HG02970 (cell line): Measurements from ENCODE around the gene PLPP3.

Source experiments
- ATAC-seq: cut with Tn5 transposase; IDR thresholded peaks from one replicate; pipeline ENCODE4 v1.9.1; 2021; ENCODE audit warnings: mild to moderate bottlenecking, moderate library complexity, moderate number of reproducible peaks; ENCODE audit not compliant: unreplicated experiment, low FRiP score

The PLPP3 gene

GRCh38 chr1:56527548-56528302 is 51.6 kb downstream of the PLPP3 start:
- no peak for ATAC-seq

- ATAC-seq = peak; percentile 67
These were observed 52.7 kb downstream of the PLPP3 start for GRCh38 chr1:56526571-56527174.

GRCh38 chr1:56525489-56526041 is 53.8 kb downstream of the PLPP3 start:
- ATAC-seq = peak; percentile 80

- no peak for ATAC-seq
These were observed 55.1 kb downstream of the PLPP3 start for GRCh38 chr1:56524263-56524662.

DNA sequence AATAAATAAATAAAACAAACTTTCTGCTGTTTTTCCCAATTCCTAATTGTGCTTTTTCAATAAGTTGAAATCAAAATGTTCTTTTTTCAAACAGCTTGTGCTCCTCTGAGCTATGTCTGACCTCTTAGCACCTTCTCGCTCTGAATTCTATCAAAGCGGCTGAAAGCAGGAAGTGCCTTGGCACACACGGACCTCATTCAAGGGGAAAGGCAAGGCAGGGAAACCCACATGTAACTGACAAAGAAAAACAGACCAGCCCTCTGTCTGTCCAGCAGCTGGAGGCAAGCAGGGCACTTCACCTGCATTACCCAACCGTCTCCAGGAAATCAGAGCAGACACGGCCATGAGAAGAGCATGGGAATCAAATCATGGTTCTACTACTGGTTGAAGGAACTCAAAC is 56.7 kb downstream of the PLPP3 start:
- no peak for ATAC-seq

DNA sequence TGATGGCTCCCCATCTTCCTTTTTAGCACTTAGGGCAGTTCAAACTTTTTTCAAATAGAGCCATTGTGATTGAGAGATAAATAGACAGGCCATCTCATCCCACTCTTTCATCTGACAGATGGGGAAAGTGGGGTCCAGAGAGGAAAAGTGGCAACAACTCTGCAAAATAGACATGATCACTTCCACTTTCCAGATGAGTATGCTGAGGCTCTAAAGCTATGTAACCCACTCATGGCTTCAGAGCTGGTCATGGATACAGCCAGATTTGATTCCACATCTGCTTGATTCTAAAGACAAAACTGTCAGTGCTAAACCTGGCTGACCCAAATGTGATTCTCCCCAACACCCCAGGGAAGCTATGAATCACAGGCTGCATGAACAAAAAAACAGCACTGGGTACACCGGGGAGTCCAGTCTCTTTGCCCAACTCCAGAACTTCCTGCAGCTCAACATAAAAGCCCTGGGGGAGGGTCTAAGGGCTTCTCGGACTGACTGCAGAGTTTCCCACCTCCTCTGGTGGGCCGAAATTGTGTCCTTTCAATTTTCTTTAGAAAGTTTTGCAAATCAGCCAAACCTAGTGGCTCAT is 59.3 kb downstream of the PLPP3 start:
- ATAC-seq = no peak

GRCh38 chr1:56517404-56518130 is 61.8 kb downstream of the PLPP3 start:
- ATAC-seq = no peak

- peak; percentile 86 for ATAC-seq
These were observed 62.7 kb downstream of the PLPP3 start for GRCh38 chr1:56516539-56517252.

DNA sequence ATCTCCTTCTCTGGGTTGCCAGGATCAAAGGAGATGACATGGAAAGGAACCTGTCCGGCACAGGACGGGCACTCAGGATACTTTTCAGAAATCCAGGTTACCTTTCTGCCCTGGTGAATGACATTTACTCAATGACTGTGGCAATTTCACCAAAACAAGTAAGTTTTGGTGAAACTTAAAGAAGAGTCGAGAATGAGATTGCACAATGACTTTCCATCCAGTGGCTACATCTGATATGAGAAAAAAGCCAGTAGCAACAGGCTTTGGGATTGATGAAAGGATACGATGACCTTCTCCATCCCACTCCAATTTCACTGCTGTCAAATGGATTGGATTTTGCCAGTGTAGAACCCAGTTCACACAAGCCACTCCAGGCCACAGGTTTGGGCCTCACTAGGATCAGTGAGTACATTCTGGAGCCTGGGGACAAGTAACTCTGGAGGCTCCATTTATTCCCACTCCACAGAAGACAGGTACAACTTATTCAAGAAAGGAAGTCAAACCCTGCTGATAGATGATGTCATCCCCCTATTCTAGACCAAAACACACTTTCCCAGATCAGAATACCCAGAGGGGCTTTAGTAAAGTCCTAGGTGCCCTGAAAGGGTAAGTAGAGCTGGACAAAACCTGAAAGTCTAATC is 63.3 kb downstream of the PLPP3 start:
- ATAC-seq = no peak

GRCh38 chr1:56512724-56513494 is 66.5 kb downstream of the PLPP3 start:
- no peak for ATAC-seq

DNA sequence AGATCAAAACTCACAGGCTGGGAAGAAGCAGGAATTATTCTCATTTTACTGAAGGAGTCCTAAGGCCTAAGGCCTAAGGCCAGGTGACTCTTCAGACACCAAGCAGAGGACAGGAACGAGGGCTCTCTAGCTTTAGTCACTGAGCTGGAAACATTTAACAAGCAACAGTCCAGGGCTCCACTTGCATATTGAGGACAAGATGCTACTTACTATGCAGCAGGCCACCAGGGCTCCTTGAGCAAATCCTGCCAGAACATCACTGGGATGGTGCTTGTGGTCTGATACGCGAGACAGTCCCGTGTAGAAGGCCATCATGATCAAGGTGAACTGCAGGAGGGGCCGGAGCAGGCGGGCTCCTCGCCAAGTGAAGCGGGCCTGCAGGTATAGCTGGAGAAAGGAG is 67.6 kb downstream of the PLPP3 start:
- ATAC-seq = no peak

DNA sequence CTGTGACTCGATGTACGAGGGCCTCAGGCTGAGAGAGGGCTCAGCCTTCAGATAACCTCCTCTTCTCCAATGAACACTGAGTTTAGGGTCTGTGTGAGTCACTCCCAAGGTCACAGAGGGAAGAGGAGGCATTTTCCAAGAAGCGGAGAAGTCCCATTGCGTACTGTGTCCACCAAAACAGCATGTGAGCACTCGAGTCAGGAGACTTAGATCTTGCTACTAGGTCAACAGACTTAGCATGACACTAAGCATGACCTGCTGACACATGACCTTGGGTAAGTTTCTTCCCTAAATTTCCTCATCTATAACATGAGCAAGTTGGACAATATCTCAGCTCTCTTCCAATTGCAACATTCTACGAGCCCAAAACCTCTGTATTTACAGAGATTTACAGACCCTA is 68.0 kb downstream of the PLPP3 start:
- no peak for ATAC-seq

DNA sequence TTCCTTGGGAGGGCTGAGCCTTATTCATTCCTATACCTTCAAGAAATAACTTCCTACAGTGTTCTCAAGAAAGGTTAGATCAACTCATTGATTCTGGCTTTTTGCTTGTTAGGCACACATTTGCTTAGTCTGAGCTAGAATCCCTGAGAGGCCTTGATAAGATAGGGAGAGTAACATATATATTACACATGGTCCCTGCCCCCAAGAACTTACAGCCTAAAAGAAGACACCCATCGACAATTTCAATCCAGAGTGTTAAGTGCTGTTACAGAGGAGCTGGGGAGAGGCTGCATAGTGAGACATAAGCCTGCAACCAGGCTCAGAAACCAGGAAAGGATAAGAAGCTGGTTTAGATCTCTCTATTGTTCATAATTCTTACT is 68.7 kb downstream of the PLPP3 start:
- no peak for ATAC-seq

GRCh38 chr1:56509713-56510641 is 69.4 kb downstream of the PLPP3 start:
- no peak for ATAC-seq

- ATAC-seq = no peak
These were observed 70.8 kb downstream of the PLPP3 start for GRCh38 chr1:56508523-56508983.

DNA sequence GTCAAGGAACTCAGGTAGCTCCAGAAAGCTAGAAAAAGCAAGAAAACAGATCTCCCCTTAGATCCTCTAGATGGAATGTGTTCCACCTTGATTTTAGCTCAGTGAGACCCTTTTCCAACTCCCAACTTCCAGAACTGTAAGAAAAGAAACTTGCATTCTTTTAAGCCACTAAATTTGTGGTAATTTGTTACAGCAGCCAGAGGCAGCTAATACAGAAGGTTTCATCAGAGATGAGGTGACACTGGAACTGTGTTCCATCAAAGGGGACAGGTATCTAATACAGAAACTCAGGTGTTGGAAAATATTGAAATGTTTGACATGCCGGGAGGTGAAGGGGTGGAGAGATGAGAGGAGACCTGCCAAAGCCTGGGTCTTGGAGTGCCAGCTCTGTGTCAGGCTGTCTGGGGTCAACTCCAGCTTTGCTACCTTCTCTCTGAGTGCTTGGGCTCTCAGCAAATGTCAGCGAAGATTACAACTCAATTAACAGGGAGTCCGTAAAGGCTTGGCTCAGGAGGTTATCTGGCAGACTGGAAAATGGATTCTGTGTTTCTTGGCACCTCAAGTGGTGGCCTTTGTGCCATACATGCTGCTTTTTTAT is 71.3 kb downstream of the PLPP3 start:
- ATAC-seq = no peak

DNA sequence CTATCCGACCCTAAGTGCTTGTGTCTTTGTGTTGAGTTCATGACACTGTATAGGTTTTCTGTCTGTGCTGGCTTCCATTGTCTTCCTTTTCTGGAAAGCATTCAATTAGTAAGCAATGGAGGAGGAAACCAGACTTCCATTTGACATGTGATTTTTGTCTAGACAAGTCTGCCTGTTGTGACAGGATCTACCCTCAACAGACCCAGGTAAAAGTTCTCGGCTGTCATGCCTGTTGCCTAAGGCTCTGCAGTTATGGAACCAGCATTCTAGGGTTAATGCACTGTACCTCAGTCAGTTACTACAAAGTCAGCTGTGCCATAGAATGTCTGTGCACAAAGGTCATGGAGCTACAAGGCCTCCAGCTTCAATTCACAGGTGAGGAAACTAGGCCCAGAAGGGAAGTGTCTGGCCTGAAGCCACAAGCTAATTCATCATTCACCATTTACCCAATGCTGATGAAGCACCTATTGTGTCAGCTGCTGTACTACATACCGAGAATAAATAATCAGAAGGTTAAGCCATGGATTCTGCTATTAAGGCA is 72.3 kb downstream of the PLPP3 start:
- ATAC-seq = no peak
